CD8-positive, alpha-beta memory T cell (primary cell): Measurements from ENCODE around the gene CCDC3. TPM values are rescaled to one million over a fixed set of nuclear protein-coding genes. Genes with fewer than 3 reads are reported as not detected.

ENCODE experiments used
- CTCF ChIA-PET: fragments of 350-600 bp; sonication (Branson Sonifier 250); formaldehyde crosslinking; loops from one replicate; lab custom pipeline; 2021; ENCODE audit warnings: antibody characterized with exemption; lab: Charles Lee
- POLR2A ChIA-PET: fragments of 350-600 bp; sonication (Branson Sonifier 250); formaldehyde crosslinking; loops from one replicate; lab custom pipeline; 2021; ENCODE audit warnings: antibody characterized with exemption; lab: Charles Lee
- DNase-seq, 5 donors: peaks; one replicate each; pipeline versions ENCODE4 v3.0.0 to v3.0.0-alpha.2; 2020 to 2022; ENCODE audit warnings: mixed read lengths in 1 of 5
- H3K27ac ChIP-seq: one replicate; pipeline ENCODE4 v1.7.0; 2013; ENCODE audit warnings: low read depth, mild to moderate bottlenecking, low read length, moderate library complexity
- H3K27me3 ChIP-seq: 2 replicates; pipeline ENCODE4 v1.7.0; 2013; ENCODE audit warnings: low read length, mild to moderate bottlenecking; ENCODE audit not compliant: insufficient read depth, poor library complexity, severe bottlenecking
- H3K36me3 ChIP-seq: 2 replicates; pipeline ENCODE4 v1.7.0; 2013; ENCODE audit warnings: mild to moderate bottlenecking, low read length, moderate library complexity; ENCODE audit not compliant: insufficient read depth
- H3K4me1 ChIP-seq: 2 replicates; pipeline ENCODE4 v1.7.0; 2013; ENCODE audit warnings: mild to moderate bottlenecking, low read length, moderate library complexity; ENCODE audit not compliant: insufficient read depth
- H3K4me3 ChIP-seq: 2 replicates; pipeline ENCODE4 v1.7.0; 2013; ENCODE audit warnings: mild to moderate bottlenecking, low read length
- H3K9me3 ChIP-seq: 2 replicates; pipeline ENCODE4 v1.7.0; 2013; ENCODE audit warnings: mild to moderate bottlenecking, low read length
- H3K27ac Mint-ChIP-seq, 8 donors: one replicate each; pipeline ENCODE4 v1.8.0; 2020 to 2021; ENCODE audit warnings: mixed read lengths in 8 of 8, mild to moderate bottlenecking in 6 of 8, inconsistent platforms in 3 of 8, moderate library complexity in 3 of 8
- H3K27me3 Mint-ChIP-seq, 2 donors: one replicate each; pipeline ENCODE4 v1.8.0; 2020 to 2021; ENCODE audit warnings: mixed read lengths in 2 of 2, mild to moderate bottlenecking in 1 of 2, moderate library complexity in 1 of 2
- H3K36me3 Mint-ChIP-seq, 3 donors: one replicate each; pipeline ENCODE4 v1.8.0; 2020 to 2021; ENCODE audit warnings: mixed read lengths in 3 of 3, inconsistent platforms in 1 of 3, mild to moderate bottlenecking in 1 of 3
- H3K4me1 Mint-ChIP-seq, 3 donors: one replicate each; pipeline ENCODE4 v1.8.0; 2020 to 2021; ENCODE audit warnings: mixed read lengths in 3 of 3, inconsistent platforms in 1 of 3, mild to moderate bottlenecking in 1 of 3
- H3K4me3 Mint-ChIP-seq, 7 donors: one replicate each; pipeline ENCODE4 v1.8.0; 2020 to 2021; ENCODE audit warnings: mixed read lengths in 7 of 7, mild to moderate bottlenecking in 6 of 7, moderate library complexity in 4 of 7, inconsistent platforms in 2 of 7
- H3K9me3 Mint-ChIP-seq, 5 donors: one replicate each; pipeline ENCODE4 v1.8.0; 2020 to 2022; ENCODE audit warnings: mixed read lengths in 5 of 5, mild to moderate bottlenecking in 3 of 5, moderate library complexity in 2 of 5, inconsistent platforms in 1 of 5
- polyA plus RNA-seq: library from polyadenylated mRNA; unstranded; fragments of 300-500 nt; fragmentation: Illumina TruSeq; gene quantifications from one replicate; pipeline ENCODE4 v1.2.3, GENCODE V29; 2021
- total RNA-seq, 2 experiments: library from RNA; stranded (reverse); gene quantifications; one replicate each; pipeline ENCODE4 v1.2.3, GENCODE V29; 2021

The CCDC3 gene
- total and polyA plus RNA-seq, 3 experiments from 2014 or later, result not detected

GRCh38 chr10:13018171-13018570 is 16.7 kb upstream of the CCDC3 start:
- Histone ChIP-seq H3K4me3 (no peak overlapping the region), H3K9me3 (no peaks in the 10 kb centered on the region), H3K27ac (no peak overlapping the region), H3K27me3 (no peaks in the 10 kb centered on the region), H3K36me3 (no peaks in the 10 kb centered on the region), H3K4me1 (no peaks in the 10 kb centered on the region)
- Mint-ChIP-seq H3K27ac (no peak overlapping the region), H3K36me3 (no peaks in the 10 kb centered on the region), H3K4me1 (peaks cover 0 to 4% (median 0%) of the 10 kb centered on the region in 3 donors), H3K27me3 (peaks cover 8 to 27% of the 10 kb centered on the region in 2 donors), H3K9me3 (peaks cover 5 to 12% (median 6%) of the 10 kb centered on the region in 5 donors), H3K4me3 (no peak overlapping the region)
- DNase-seq, result no peak
- POLR2A ChIA-PET, result no interaction called here
- CTCF ChIA-PET, result no interaction called here

DNA sequence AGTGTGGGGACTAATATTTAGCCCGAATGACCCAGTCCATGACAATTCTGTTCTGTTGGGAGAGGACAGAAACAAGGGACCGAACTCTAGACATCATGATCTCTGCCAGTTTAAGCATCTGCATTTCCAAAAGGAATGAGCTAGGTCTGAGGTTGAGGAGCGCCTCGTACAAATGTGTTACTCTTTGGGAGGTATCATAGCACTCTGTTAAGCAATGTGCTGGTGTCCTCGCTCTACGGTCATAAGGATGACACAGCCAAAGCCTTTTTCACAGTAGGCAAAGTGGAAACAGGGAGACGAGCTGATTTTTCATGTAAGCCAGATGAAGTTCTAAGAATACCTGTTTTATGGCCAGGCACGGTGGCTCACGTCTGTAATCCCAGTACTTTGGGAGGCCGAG is 15.4 kb upstream of the CCDC3 start:
- Histone ChIP-seq H3K27me3 (no peaks in the 10 kb centered on the region), H3K4me1 (no peaks in the 10 kb centered on the region), H3K4me3 (no peak overlapping the region), H3K36me3 (no peaks in the 10 kb centered on the region), H3K9me3 (no peaks in the 10 kb centered on the region), H3K27ac (no peak overlapping the region)
- Mint-ChIP-seq H3K4me3 (no peak overlapping the region), H3K9me3 (peaks cover 0 to 2% (median 0%) of the 10 kb centered on the region in 5 donors), H3K27me3 (peaks cover 5 to 27% of the 10 kb centered on the region in 2 donors), H3K27ac (no peak overlapping the region), H3K4me1 (peaks cover 0 to 4% (median 0%) of the 10 kb centered on the region in 3 donors), H3K36me3 (no peaks in the 10 kb centered on the region)
- no peak for DNase-seq
- ChIA-PET CTCF (no interaction called here), POLR2A (no interaction called here)

GRCh38 chr10:13016426-13016825 is 14.9 kb upstream of the CCDC3 start:
- ChIA-PET POLR2A (no interaction called here), CTCF (no interaction called here)
- Histone ChIP-seq H3K27me3 (no peaks in the 10 kb centered on the region), H3K27ac (no peak overlapping the region), H3K9me3 (no peaks in the 10 kb centered on the region), H3K4me3 (no peak overlapping the region), H3K4me1 (no peaks in the 10 kb centered on the region), H3K36me3 (no peaks in the 10 kb centered on the region)
- DNase-seq, result no peak
- Mint-ChIP-seq H3K36me3 (no peaks in the 10 kb centered on the region), H3K4me3 (no peak overlapping the region), H3K27ac (no peak overlapping the region), H3K4me1 (peaks cover 0 to 4% (median 0%) of the 10 kb centered on the region in 3 donors), H3K9me3 (peaks cover 0 to 2% (median 0%) of the 10 kb centered on the region in 5 donors), H3K27me3 (peaks cover 2 to 31% of the 10 kb centered on the region in 2 donors)

DNA sequence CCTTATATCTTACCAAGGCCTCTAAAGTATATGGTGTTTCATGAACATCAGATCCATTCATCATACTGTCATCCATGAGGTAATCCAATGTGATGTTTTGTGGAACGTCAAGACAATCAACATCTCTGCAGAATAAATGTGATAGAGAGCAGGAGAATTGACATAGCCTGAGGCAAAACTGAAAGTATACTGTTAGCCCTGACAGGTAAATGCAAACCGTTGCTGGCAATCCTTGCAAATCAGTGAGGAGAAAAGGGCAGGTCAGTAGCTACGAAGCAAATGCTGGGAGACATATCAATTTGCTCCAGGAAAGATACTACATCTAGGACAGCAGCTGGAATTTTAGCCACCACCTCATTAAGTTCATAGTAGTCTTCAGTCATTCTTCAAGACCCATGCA is 4.5 kb upstream of the CCDC3 start:
- Mint-ChIP-seq H3K4me1 (peaks cover 2 to 5% (median 4%) of the 10 kb centered on the region in 3 donors), H3K27ac (no peak overlapping the region), H3K9me3 (peaks cover 0 to 2% (median 0%) of the 10 kb centered on the region in 5 donors), H3K27me3 (peaks cover 11 to 69% of the 10 kb centered on the region in 2 donors), H3K36me3 (no peaks in the 10 kb centered on the region), H3K4me3 (no peak overlapping the region)
- no peaks in the 10 kb centered on the region for H3K36me3 ChIP-seq
- no peaks in the 10 kb centered on the region for H3K27me3 ChIP-seq
- H3K4me1 ChIP-seq, result no peaks in the 10 kb centered on the region
- no peak overlapping the region for H3K4me3 ChIP-seq
- ChIA-PET POLR2A (no interaction called here), CTCF (no interaction called here)
- no peak for DNase-seq
- H3K27ac ChIP-seq, result no peak overlapping the region
- no peaks in the 10 kb centered on the region for H3K9me3 ChIP-seq

GRCh38 chr10:13003759-13004158 is 2.2 kb upstream of the CCDC3 start:
- peaks cover 4% of the 10 kb centered on the region for H3K27me3 ChIP-seq
- ChIA-PET POLR2A (no interaction called here), CTCF (no interaction called here)
- Mint-ChIP-seq H3K4me1 (peaks cover 3 to 12% (median 10%) of the 10 kb centered on the region in 3 donors), H3K27ac (no peak overlapping the region), H3K4me3 (no peak overlapping the region), H3K27me3 (peaks cover 27 to 75% of the 10 kb centered on the region in 2 donors), H3K9me3 (peaks cover 0 to 2% (median 0%) of the 10 kb centered on the region in 5 donors), H3K36me3 (no peaks in the 10 kb centered on the region)
- H3K9me3 ChIP-seq, result no peaks in the 10 kb centered on the region
- H3K4me3 ChIP-seq, result no peak overlapping the region
- no peaks in the 10 kb centered on the region for H3K36me3 ChIP-seq
- DNase-seq, result no peak
- H3K27ac ChIP-seq, result no peak overlapping the region
- no peaks in the 10 kb centered on the region for H3K4me1 ChIP-seq

GRCh38 chr10:13003004-13003403 is 1.5 kb upstream of the CCDC3 start:
- no peaks in the 10 kb centered on the region for H3K36me3 Mint-ChIP-seq
- CTCF ChIA-PET, result no interaction called here
- H3K4me3 Mint-ChIP-seq, result no peak overlapping the region
- no peak overlapping the region for H3K27ac ChIP-seq
- H3K27me3 Mint-ChIP-seq, result peaks cover 26 to 75% of the 10 kb centered on the region in 2 donors
- DNase-seq, result no peak
- no peaks in the 10 kb centered on the region for H3K36me3 ChIP-seq
- H3K4me1 ChIP-seq, result no peaks in the 10 kb centered on the region
- no peak overlapping the region for H3K27ac Mint-ChIP-seq
- POLR2A ChIA-PET, result no interaction called here
- H3K9me3 ChIP-seq, result no peaks in the 10 kb centered on the region
- peaks cover 4% of the 10 kb centered on the region for H3K27me3 ChIP-seq
- no peak overlapping the region for H3K4me3 ChIP-seq
- peaks cover 3 to 12% (median 10%) of the 10 kb centered on the region in 3 donors for H3K4me1 Mint-ChIP-seq
- peaks cover 0 to 1% (median 0%) of the 10 kb centered on the region in 5 donors for H3K9me3 Mint-ChIP-seq

DNA sequence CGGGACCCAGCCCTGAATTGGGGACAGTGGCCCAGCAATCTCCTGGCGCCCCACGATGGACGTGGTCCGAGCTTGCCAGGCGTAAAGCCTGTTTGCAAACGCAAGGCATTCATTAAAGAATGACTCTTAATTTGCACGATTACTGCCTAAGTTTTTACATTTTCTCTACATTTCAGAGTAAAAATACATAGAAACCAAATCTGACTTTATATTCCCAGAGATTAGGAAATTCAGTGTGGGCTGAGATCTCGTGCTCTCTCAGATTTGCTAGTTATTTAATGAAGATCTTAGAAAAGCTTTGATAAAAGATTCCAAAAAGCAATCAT is 337 bp upstream of the CCDC3 start:
- H3K27ac Mint-ChIP-seq, result no peak overlapping the region
- H3K27me3 Mint-ChIP-seq, result peaks cover 23 to 74% of the 10 kb centered on the region in 2 donors
- Histone ChIP-seq H3K9me3 (no peaks in the 10 kb centered on the region), H3K27ac (no peak overlapping the region), H3K4me3 (no peak overlapping the region), H3K27me3 (peaks cover 4% of the 10 kb centered on the region), H3K36me3 (no peaks in the 10 kb centered on the region), H3K4me1 (no peaks in the 10 kb centered on the region)
- CTCF ChIA-PET, result no interaction called here
- DNase-seq, result no peak
- H3K9me3 Mint-ChIP-seq, result no peaks in the 10 kb centered on the region
- POLR2A ChIA-PET, result no interaction called here
- H3K4me1 Mint-ChIP-seq, result peaks cover 3 to 12% (median 10%) of the 10 kb centered on the region in 3 donors
- no peaks in the 10 kb centered on the region for H3K36me3 Mint-ChIP-seq
- H3K4me3 Mint-ChIP-seq, result no peak overlapping the region

DNA sequence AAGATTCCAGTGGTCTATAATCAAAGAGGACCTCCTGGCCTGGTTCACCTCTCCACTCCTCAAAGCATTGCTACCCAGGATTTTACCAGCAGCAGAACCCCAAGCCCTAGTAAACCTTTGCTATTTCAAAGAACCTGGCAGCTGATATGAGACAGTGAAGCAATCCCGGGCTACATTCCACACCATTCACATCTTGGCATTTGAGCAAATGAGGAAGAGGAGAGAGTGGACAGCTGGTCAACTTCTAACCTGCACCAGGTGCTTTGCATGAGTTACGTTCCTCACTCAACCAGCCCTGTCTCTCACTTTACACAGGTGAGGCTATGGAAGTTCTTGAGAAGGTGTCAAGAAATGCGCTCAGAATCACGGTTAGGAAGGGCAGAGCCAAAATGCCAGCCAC is 1.1 kb downstream of the CCDC3 start:
- peaks cover 3 to 12% (median 10%) of the 10 kb centered on the region in 3 donors for H3K4me1 Mint-ChIP-seq
- H3K36me3 Mint-ChIP-seq, result no peaks in the 10 kb centered on the region
- Histone ChIP-seq H3K27me3 (peaks cover 4% of the 10 kb centered on the region), H3K36me3 (no peaks in the 10 kb centered on the region), H3K27ac (no peak overlapping the region), H3K4me1 (no peaks in the 10 kb centered on the region), H3K4me3 (no peak overlapping the region), H3K9me3 (no peaks in the 10 kb centered on the region)
- CTCF ChIA-PET, result no interaction called here
- H3K27ac Mint-ChIP-seq, result no peak overlapping the region
- POLR2A ChIA-PET, result no interaction called here
- H3K27me3 Mint-ChIP-seq, result peaks cover 35 to 76% of the 10 kb centered on the region in 2 donors
- no peaks in the 10 kb centered on the region for H3K9me3 Mint-ChIP-seq
- no peak for DNase-seq
- H3K4me3 Mint-ChIP-seq, result peak overlapping the region in 2 of 7 donors; percentile 10 to 51
